GM12892 (cell line): ENCODE measurements around the gene TSPAN5.
A peak's percentile ranks its signal among the peaks of the same experiment; 100 is the strongest.

ENCODE experiments used
- DNase-seq: peaks from one replicate; pipeline ENCODE4 v3.0.0; 2011; ENCODE audit not compliant: insufficient read length
- FAIRE-seq: peaks from 2 replicates; lab custom pipeline; 2011; peaks lifted over from hg19 to GRCh38; lab: Jason Lieb, UNC
- POLR2A ChIP-seq: IDR thresholded peaks from 2 replicates; pipeline ENCODE4 v1.6.1; 2011; ENCODE audit warnings: low read depth, low read length, control low read depth
- POLR2AphosphoS5 ChIP-seq: IDR thresholded peaks from 2 replicates; pipeline ENCODE4 v1.6.1; 2011; ENCODE audit warnings: low read depth, low read length, control low read depth
- TAF1 ChIP-seq: IDR thresholded peaks from 2 replicates; pipeline ENCODE4 v1.6.1; 2011; ENCODE audit warnings: low read depth, mild to moderate bottlenecking, control low read depth, low read length, borderline replicate concordance

TSPAN5 gene

DNA sequence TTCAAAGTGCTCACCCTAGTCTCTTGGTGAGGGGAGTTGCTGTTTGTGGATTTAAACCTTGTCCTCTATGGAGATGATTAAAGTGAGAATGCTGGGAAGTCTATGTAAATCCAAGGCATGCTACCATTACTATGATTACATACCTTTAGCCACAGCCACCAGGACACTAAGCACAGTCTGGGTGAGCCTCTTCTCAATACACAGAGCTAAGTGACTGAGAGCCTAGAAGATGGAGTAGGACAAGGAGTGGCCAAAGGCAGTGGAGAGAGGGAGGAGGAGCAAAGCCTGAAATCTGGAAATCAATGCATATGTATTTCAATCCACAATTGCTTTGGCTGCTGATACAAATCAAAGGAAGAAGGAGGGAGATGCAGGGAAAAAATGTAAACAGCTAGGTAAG lies 12.7 kb upstream of the TSPAN5 start:
- no peak for FAIRE-seq
- no peak for DNase-seq
- TF ChIP-seq POLR2AphosphoS5 = no peak
- TF ChIP-seq TAF1 = no peak
- TF ChIP-seq POLR2A = no peak

DNA sequence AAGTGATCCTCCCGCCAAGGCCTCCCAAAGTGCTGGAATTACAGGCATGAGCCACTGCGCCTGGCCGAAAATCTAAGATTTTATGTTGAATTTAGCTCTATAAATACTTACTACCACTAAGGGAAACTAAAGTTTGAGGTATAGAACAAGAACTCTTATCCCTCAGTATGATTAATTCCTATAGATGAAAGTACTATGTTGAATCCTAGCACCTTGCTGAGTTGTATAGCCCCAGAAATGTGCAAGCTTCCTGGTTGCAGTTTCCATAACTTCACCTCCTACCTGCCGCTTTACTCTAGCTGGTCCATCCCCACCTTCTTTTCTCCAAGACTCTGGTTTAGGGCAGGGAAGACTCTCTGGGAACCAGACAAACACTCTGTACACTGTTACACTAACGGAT lies 11.8 kb upstream of the TSPAN5 start:
- DNase-seq (no peak), FAIRE-seq (no peak)
- TF ChIP-seq POLR2A (no peak), TAF1 (no peak), POLR2AphosphoS5 (no peak)

DNA sequence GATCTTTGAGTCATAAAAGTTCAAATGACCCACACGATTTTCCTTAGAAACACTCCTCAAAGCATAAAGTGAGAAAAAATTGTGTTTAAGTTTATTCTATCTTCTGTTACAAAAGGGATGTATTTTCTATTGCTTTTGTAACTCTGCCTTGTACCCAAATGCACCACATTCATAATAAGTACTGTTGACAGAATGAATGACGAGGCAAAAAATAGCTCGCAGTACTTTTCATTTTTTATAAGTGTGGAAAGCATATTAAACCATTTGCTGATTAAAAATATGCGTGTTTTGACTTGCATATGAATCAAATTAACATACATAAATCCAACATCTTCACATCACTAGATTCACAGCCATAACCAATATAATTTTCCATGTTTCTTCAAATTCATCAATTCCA lies 11.2 kb upstream of the TSPAN5 start:
- FAIRE-seq (no peak), DNase-seq (no peak)
- no peak for TF ChIP-seq POLR2AphosphoS5
- TF ChIP-seq TAF1 = no peak
- no peak for TF ChIP-seq POLR2A

DNA sequence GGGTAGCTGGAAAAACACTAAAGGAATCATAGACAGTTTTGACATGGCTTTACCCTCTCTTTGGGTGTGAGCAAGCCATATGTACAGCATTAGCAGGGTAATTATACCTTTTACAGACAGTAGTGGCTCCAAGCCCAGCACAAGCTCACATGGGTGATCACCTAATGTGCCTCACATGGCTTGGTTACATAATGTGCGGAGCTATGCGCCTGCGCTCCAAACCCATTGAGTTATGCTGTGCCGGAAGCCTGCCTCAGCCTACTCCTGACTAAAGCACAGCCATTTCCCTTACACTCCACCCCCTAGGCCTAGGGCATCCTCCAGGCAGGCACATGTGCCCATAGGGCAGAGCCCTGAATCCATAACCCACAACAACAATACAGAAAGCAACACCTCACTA lies 6.5 kb upstream of the TSPAN5 start:
- FAIRE-seq (no peak), DNase-seq (no peak)
- TF ChIP-seq POLR2AphosphoS5 (no peak), TAF1 (no peak), POLR2A (no peak)

DNA sequence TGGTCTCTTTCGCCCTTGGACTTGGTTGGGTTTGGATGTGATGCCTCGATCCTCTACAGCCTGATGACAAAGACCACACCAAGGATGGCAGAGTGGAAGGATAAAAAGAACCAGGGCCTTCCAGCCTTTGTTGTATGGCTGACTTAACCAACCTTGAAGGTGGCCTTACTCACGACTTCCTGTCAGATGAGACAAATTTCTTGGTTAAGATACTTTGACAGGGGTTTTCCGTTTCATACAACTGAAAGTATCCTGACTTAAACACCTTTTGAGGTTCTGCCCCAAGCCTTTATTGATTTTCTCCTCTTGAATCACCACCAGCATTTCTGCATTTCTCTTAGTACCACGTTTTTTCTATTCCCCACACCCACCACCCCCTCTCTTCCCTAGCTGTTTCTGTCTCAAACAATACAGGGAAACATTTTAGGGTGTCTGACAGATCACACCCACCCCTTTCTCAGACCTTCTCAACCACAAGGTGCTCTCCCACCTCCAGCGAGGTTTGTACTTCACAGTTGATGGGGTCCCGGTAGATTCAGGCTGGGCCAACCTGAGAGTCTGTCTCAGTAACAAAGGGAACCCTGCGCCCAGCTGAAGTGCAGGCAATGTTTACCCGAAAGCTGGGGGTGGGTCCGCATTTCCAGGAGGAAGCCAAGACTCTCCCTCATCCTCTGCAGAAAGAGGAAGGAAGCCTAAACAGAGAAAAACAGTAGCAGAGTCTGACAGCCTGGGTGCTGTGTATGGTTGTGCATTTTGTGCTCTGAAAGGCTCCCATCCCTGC lies 5.0 kb upstream of the TSPAN5 start:
- FAIRE-seq (peak; percentile 85), DNase-seq (peak; percentile 31)
- TF ChIP-seq POLR2AphosphoS5 (no peak), POLR2A (no peak), TAF1 (no peak)

DNA sequence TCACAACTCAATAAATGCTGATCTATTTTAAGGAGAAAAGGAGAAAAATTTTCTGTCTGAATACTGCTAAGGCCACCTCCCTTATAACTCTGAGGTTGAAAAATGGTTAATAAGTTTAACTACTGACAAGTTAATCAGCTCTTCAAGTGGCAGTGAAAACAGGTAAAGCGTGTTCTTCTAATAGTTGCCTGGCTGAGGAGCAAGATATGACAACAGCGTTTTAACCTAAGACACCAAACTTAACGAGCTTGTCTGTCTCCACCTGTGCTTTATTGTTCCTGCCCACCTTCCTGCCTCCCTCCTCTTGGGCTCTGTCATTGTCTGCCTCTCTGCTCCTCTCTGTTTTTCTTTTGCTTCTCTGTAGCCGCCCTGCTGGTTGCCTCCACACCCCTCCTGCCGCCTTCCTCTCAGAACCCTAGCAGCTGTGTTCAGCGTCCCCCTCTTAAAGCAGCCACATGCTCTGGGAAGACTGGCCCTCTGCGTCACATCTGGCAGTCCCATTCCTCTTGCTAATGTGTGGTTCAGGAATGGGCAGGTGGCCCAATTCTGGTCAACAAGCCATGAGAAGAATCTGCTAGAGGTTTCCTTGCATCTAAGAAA lies 4.3 kb upstream of the TSPAN5 start:
- FAIRE-seq (no peak), DNase-seq (no peak)
- TF ChIP-seq POLR2A = no peak
- no peak for TF ChIP-seq POLR2AphosphoS5

DNA sequence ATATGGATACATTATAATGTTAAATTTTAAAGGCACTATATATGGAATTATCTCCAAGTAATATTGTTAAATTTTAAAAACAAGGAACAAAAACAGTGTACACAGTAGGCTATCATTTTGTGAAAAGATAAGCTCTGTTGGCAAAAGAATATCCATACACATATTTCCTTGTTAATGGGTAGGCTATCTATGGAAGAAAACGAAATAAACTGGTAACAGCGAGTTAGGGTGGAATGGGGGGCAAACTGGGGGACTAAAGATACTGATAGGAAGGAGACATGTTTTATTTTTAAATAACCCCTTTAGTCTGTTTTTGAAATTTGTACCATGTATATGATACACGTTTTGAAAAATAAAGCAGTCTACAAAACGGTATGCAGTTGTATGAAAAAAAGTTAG lies 3.6 kb upstream of the TSPAN5 start:
- DNase-seq = no peak
- TF ChIP-seq POLR2AphosphoS5 = no peak
- TF ChIP-seq TAF1 = no peak
- TF ChIP-seq POLR2A = no peak
- no peak for FAIRE-seq

DNA sequence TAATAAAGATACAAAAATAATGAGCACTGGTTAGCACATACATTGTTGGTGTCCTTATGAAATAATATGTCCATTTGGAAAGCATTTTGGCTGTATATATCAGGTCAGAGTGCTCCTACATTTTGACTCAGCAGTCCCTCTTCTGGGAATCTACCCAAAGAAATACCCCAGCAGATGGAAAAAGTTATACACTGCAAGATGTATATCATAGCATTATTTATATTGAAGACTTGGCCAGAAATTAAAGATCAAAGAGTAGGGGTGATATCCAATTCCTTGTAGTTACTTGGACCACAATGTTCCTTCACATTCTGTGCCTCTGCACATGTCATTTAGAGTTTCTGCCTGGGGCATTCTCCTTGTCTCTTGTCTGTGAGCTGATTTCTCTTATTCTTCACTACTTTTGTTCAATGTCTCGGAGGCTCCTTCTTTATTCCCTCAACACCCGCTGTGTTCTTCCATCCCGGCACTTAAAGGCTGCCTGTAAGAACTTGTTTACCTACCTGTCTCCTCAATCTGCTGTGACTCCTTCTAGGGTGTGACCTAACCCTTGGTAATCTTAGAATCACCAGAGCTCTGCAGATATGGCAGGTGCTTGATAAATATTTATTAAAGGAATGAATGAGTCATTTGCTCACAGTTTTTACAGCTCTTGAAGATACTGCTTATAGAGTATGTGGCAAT lies 3.1 kb upstream of the TSPAN5 start:
- TF ChIP-seq TAF1 (no peak), POLR2A (no peak)
- DNase-seq (no peak), FAIRE-seq (no peak)

DNA sequence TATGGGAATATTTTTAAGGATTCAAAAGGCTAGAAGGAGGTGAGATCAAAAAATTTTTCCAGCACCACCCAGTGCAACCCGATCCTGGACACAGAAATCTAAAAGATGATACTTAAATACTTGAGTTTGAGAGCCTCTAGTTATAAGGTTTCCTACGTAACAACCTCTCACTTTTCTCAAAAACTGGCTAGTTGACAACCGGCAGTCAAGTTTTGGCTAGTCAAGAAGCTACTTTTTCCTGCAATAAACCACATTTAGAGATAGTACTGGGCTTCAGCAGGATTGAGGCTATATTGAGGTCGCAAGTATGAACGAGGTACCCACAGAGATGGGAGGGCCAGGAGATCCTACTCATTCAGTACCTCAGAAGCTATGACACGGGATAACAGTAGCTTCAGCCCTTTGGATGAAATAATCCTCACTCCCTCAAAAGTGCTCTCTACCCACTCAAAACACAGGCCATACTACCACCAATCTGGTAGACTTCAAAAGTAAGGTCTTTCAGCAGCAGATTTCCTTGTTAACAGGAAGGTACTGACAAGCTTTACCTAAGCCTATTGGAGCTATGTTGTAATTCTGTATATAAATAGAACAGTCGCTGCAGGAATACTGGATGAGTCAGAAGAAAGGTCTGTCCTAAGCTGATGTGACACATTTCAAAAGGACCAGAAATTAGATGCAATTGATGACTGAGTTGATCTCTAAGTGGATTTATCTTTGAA lies 1.5 kb upstream of the TSPAN5 start:
- FAIRE-seq (no peak), DNase-seq (no peak)
- no peak for TF ChIP-seq POLR2AphosphoS5
- no peak for TF ChIP-seq POLR2A
- TF ChIP-seq TAF1 = no peak

DNA sequence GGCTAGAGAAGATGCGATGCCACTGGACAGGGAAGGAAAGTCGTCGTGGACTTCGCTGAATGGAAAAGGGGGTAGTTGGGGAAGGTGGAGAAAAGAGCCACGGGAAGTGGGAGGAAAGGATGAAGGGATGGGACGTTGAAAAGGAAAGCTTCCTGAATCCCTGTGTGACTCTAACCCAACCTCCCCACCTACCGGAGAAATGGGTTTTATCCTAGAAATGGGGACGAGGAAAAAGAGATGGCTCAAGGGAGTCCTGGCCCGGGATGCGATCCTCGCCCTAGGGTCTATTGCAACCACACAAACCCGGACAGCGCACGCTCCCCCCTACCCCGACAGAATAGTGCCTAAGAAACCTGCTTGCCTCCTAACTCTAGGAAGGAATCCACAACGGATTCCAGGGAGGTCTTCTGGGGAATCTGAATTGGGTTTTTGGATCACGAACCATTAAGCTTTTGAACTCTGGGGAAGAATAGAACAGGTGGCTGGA lies 738 bp upstream of the TSPAN5 start:
- FAIRE-seq (no peak), DNase-seq (no peak)
- no peak for TF ChIP-seq TAF1
- TF ChIP-seq POLR2AphosphoS5 = no peak
- TF ChIP-seq POLR2A = no peak
